ENCODE results near the gene FBXL7.

The FBXL7 gene

GRCh38 chr5:15948190-15948589 is 448.2 kb downstream of the FBXL7 start:
- H3K9ac ChIP-seq (ENCODE audit: low read depth, low read length): no peak overlapping the region
- H3K36me3 ChIP-seq (ENCODE audit: control insufficient read depth, insufficient read depth, low read length): no peaks in the 10 kb centered on the region
- H3K4me3 ChIP-seq (ENCODE audit: low read depth, low read length): no peak overlapping the region
- H3K9me3 ChIP-seq (ENCODE audit: control insufficient read depth, insufficient read depth, low read length): no peaks in the 10 kb centered on the region
- no peaks in the 10 kb centered on the region for H3K27me3 ChIP-seq (ENCODE audit: control insufficient read depth, insufficient read depth, low read length)
- H3K4me1 ChIP-seq (ENCODE audit: control insufficient read depth, insufficient read depth, low read length): no peaks in the 10 kb centered on the region

DNA sequence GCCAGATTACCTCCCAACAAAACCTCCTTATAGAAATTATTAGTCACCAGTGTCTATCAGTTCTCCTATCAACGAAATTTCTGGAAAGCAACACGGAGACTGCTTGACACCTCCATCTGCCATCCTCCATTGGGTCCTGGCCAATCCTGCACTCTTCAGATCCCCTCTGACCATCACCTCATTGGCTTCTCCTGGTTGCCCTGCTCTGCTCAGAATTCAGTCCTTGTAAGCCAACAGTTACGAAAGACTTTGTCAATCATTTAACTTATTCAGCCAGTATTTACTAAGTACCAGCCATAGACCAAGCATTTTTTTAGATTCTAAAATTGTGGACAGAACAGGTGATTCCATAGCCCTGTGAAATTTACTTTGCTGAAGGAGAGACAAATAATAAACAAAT is 451.1 kb downstream of the FBXL7 start:
- H3K36me3 ChIP-seq (ENCODE audit: control insufficient read depth, insufficient read depth, low read length): no peaks in the 10 kb centered on the region
- no peaks in the 10 kb centered on the region for H3K9me3 ChIP-seq (ENCODE audit: control insufficient read depth, insufficient read depth, low read length)
- no peak overlapping the region for H3K9ac ChIP-seq (ENCODE audit: low read depth, low read length)
- H3K27me3 ChIP-seq (ENCODE audit: control insufficient read depth, insufficient read depth, low read length): no peaks in the 10 kb centered on the region
- no peak overlapping the region for H3K4me3 ChIP-seq (ENCODE audit: low read depth, low read length)
- no peaks in the 10 kb centered on the region for H3K4me1 ChIP-seq (ENCODE audit: control insufficient read depth, insufficient read depth, low read length)

GRCh38 chr5:15951550-15951949 is 451.6 kb downstream of the FBXL7 start:
- Histone ChIP-seq H3K4me1 (ENCODE audit: control insufficient read depth, insufficient read depth, low read length) (no peaks in the 10 kb centered on the region), H3K36me3 (ENCODE audit: control insufficient read depth, insufficient read depth, low read length) (no peaks in the 10 kb centered on the region), H3K9me3 (ENCODE audit: control insufficient read depth, insufficient read depth, low read length) (no peaks in the 10 kb centered on the region), H3K27me3 (ENCODE audit: control insufficient read depth, insufficient read depth, low read length) (no peaks in the 10 kb centered on the region), H3K4me3 (ENCODE audit: low read depth, low read length) (no peak overlapping the region), H3K9ac (ENCODE audit: low read depth, low read length) (no peak overlapping the region)

DNA sequence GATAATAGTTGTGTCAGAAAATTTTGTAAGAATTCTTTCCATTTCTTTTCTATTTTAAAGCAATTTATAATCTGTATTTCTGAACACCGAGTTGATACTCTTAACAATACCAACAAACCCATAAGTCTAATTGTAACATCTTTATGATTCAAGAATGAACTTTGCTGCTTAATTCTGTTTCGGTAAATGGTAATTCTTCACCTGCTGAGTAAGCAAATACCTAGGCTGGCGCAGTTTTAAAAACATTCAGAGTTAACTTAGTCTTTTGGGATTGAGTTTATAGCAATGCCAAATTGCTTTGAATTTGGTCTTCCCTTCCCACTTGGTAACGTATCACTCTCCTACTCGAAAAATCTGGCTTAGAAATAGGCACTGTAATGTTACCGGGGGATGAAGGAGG is 456.6 kb downstream of the FBXL7 start:
- Histone ChIP-seq H3K9ac (ENCODE audit: low read depth, low read length) (no peak overlapping the region), H3K27me3 (ENCODE audit: control insufficient read depth, insufficient read depth, low read length) (no peaks in the 10 kb centered on the region), H3K4me3 (ENCODE audit: low read depth, low read length) (no peak overlapping the region)

DNA sequence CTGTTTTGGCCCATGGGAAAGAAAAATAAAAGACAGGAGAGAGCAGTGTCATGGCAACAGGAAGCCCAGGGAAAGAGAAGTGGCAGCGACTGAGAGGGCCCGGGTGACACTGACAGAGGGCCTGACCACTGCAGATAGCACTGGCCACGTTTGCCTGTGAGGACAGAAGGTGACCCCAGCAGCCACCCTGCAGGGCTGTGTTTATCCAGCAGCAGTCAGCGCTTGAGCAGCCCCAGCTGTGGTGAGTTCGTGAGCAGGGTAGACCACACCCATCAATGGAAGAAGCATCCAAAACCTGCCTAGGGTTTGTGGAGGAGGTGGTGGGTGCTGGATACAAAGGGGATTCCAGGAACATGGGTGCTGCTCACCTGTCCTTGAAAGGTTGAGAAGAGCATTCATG is 457.1 kb downstream of the FBXL7 start:
- Histone ChIP-seq H3K27me3 (ENCODE audit: control insufficient read depth, insufficient read depth, low read length) (no peaks in the 10 kb centered on the region), H3K9ac (ENCODE audit: low read depth, low read length) (no peak overlapping the region), H3K4me1 (ENCODE audit: control insufficient read depth, insufficient read depth, low read length) (no peaks in the 10 kb centered on the region), H3K9me3 (ENCODE audit: control insufficient read depth, insufficient read depth, low read length) (no peaks in the 10 kb centered on the region), H3K36me3 (ENCODE audit: control insufficient read depth, insufficient read depth, low read length) (no peaks in the 10 kb centered on the region), H3K4me3 (ENCODE audit: low read depth, low read length) (no peak overlapping the region)

More for the DNA sequence above, 456.6 kb downstream of the FBXL7 start:
- no peaks in the 10 kb centered on the region for H3K9me3 ChIP-seq (ENCODE audit: control insufficient read depth, insufficient read depth, low read length)
- H3K4me1 ChIP-seq (ENCODE audit: control insufficient read depth, insufficient read depth, low read length): no peaks in the 10 kb centered on the region
- H3K36me3 ChIP-seq (ENCODE audit: control insufficient read depth, insufficient read depth, low read length): no peaks in the 10 kb centered on the region

- Histone ChIP-seq H3K9me3 (ENCODE audit: control insufficient read depth, insufficient read depth, low read length) (no peaks in the 10 kb centered on the region), H3K36me3 (ENCODE audit: control insufficient read depth, insufficient read depth, low read length) (no peaks in the 10 kb centered on the region), H3K4me3 (ENCODE audit: low read depth, low read length) (no peak overlapping the region), H3K9ac (ENCODE audit: low read depth, low read length) (no peak overlapping the region), H3K4me1 (ENCODE audit: control insufficient read depth, insufficient read depth, low read length) (no peaks in the 10 kb centered on the region), H3K27me3 (ENCODE audit: control insufficient read depth, insufficient read depth, low read length) (no peaks in the 10 kb centered on the region)
Observed at GRCh38 chr5:15959370-15960164, 459.6 kb downstream of the FBXL7 start.

GRCh38 chr5:15966066-15966640 is 466.2 kb downstream of the FBXL7 start:
- no peak overlapping the region for H3K4me3 ChIP-seq (ENCODE audit: low read depth, low read length)
- H3K36me3 ChIP-seq (ENCODE audit: control insufficient read depth, insufficient read depth, low read length): no peaks in the 10 kb centered on the region
- H3K9me3 ChIP-seq (ENCODE audit: control insufficient read depth, insufficient read depth, low read length): no peaks in the 10 kb centered on the region
- H3K27me3 ChIP-seq (ENCODE audit: control insufficient read depth, insufficient read depth, low read length): no peaks in the 10 kb centered on the region
- H3K4me1 ChIP-seq (ENCODE audit: control insufficient read depth, insufficient read depth, low read length): no peaks in the 10 kb centered on the region
- no peak overlapping the region for H3K9ac ChIP-seq (ENCODE audit: low read depth, low read length)

DNA sequence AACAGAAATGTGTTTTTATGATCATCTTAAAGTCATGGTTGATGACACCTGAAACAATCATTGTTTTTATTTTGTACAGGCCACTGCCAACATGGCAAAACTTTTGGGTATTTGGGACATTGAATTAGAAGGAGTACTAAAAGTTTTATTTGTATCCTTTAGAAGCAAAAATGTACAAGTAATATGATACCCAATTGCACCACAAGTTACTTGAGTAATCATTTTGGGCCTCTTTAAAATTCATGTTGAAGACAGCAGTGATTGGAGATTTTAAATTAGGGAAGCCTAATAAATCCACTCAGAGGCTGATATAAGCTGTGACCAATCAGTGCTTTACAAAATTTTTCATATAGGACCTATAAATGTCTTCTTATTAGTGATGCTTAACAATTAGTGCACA is 466.7 kb downstream of the FBXL7 start:
- H3K9ac ChIP-seq (ENCODE audit: low read depth, low read length): no peak overlapping the region
- H3K4me1 ChIP-seq (ENCODE audit: control insufficient read depth, insufficient read depth, low read length): no peaks in the 10 kb centered on the region
- no peaks in the 10 kb centered on the region for H3K36me3 ChIP-seq (ENCODE audit: control insufficient read depth, insufficient read depth, low read length)
- no peaks in the 10 kb centered on the region for H3K9me3 ChIP-seq (ENCODE audit: control insufficient read depth, insufficient read depth, low read length)
- H3K27me3 ChIP-seq (ENCODE audit: control insufficient read depth, insufficient read depth, low read length): no peaks in the 10 kb centered on the region
- H3K4me3 ChIP-seq (ENCODE audit: low read depth, low read length): no peak overlapping the region

- Histone ChIP-seq H3K9me3 (ENCODE audit: control insufficient read depth, insufficient read depth, low read length) (no peaks in the 10 kb centered on the region), H3K36me3 (ENCODE audit: control insufficient read depth, insufficient read depth, low read length) (no peaks in the 10 kb centered on the region), H3K4me1 (ENCODE audit: control insufficient read depth, insufficient read depth, low read length) (no peaks in the 10 kb centered on the region), H3K27me3 (ENCODE audit: control insufficient read depth, insufficient read depth, low read length) (no peaks in the 10 kb centered on the region), H3K9ac (ENCODE audit: low read depth, low read length) (no peak overlapping the region), H3K4me3 (ENCODE audit: low read depth, low read length) (no peak overlapping the region)
Observed at GRCh38 chr5:15968993-15969392, 469.0 kb downstream of the FBXL7 start.

DNA sequence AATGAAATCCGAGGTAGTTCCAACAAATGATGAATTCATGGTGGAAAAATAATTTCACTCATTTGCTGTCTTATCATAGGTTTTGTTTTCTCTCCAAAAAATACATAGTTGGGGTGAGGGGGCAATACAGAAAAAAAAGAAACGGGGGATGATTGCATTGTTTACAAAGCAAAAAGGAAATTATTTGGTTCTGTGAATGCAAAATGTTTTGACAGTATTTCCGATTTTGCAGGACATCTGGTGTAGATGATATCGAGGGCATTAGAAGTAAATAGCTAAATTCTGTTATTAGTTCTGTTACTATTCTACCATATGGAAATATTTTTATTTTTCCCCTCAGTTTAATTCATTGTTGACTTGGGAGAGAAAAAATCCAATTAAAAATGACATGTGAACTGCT is 477.9 kb downstream of the FBXL7 start:
- no peaks in the 10 kb centered on the region for H3K27me3 ChIP-seq (ENCODE audit: control insufficient read depth, insufficient read depth, low read length)
- no peaks in the 10 kb centered on the region for H3K9me3 ChIP-seq (ENCODE audit: control insufficient read depth, insufficient read depth, low read length)
- no peaks in the 10 kb centered on the region for H3K36me3 ChIP-seq (ENCODE audit: control insufficient read depth, insufficient read depth, low read length)
- no peaks in the 10 kb centered on the region for H3K4me1 ChIP-seq (ENCODE audit: control insufficient read depth, insufficient read depth, low read length)
- no peak overlapping the region for H3K9ac ChIP-seq (ENCODE audit: low read depth, low read length)
- H3K4me3 ChIP-seq (ENCODE audit: low read depth, low read length): no peak overlapping the region

- no peaks in the 10 kb centered on the region for H3K9me3 ChIP-seq (ENCODE audit: control insufficient read depth, insufficient read depth, low read length)
- no peaks in the 10 kb centered on the region for H3K36me3 ChIP-seq (ENCODE audit: control insufficient read depth, insufficient read depth, low read length)
- no peak overlapping the region for H3K4me3 ChIP-seq (ENCODE audit: low read depth, low read length)
- H3K27me3 ChIP-seq (ENCODE audit: control insufficient read depth, insufficient read depth, low read length): no peaks in the 10 kb centered on the region
- no peaks in the 10 kb centered on the region for H3K4me1 ChIP-seq (ENCODE audit: control insufficient read depth, insufficient read depth, low read length)
- H3K9ac ChIP-seq (ENCODE audit: low read depth, low read length): no peak overlapping the region
Observed at GRCh38 chr5:15980835-15981234, 480.9 kb downstream of the FBXL7 start.

DNA sequence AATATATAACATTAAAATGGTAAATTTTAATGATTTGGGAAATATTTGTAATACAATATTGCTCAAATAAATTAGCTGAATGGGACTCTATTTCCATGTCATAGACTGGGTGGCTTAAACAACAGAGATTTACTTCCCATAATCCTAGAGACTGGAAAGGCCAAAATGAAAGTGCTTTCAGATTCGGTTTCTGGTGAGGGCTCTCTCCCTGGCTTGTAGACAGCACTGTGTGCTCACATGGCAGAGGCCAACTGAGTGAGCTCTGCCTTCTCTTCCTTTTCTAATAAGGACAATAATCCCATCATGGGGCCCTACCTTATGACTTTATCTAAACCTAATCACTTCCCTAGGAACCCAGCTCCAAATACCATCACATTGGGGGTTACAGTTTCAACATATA is 483.4 kb downstream of the FBXL7 start:
- Histone ChIP-seq H3K9me3 (ENCODE audit: control insufficient read depth, insufficient read depth, low read length) (no peaks in the 10 kb centered on the region), H3K4me1 (ENCODE audit: control insufficient read depth, insufficient read depth, low read length) (no peaks in the 10 kb centered on the region), H3K4me3 (ENCODE audit: low read depth, low read length) (no peak overlapping the region), H3K27me3 (ENCODE audit: control insufficient read depth, insufficient read depth, low read length) (no peaks in the 10 kb centered on the region), H3K9ac (ENCODE audit: low read depth, low read length) (no peak overlapping the region), H3K36me3 (ENCODE audit: control insufficient read depth, insufficient read depth, low read length) (no peaks in the 10 kb centered on the region)
